Pancreas (tissue), 10 donors: ENCODE results near the gene ASS1. TPM values are rescaled to one million over a fixed set of nuclear protein-coding genes. Genes with fewer than 3 reads are reported as not detected.
A peak's percentile ranks its signal among the peaks of the same experiment; 100 is the strongest.

Source experiments
- ATAC-seq, 4 donors: fragments of 200-7000 bp; cut with Tn5 transposase; one replicate each; pipeline versions ENCODE4 v1.8.0 to v1.9.1; 2020; ENCODE audit warnings: mild to moderate bottlenecking in 4 of 4, moderate library complexity in 4 of 4
- DNase-seq, 6 donors: peaks; one replicate each; pipeline ENCODE4 v3.0.0-alpha.2; 2020
- FAIRE-seq: peaks from 2 replicates; lab custom pipeline; 2012; peaks lifted over from hg19 to GRCh38; lab: Jason Lieb, UNC
- H3K27ac ChIP-seq, 4 donors: fragments of 200-600 bp; sonication (generic); 1 replicate in 3 of 4; 2 replicates in 1 of 4; pipeline versions ENCODE4 v1.5.0 to v1.8.0; 2020
- H3K27me3 ChIP-seq, 4 donors: fragments of 200-600 bp; one replicate each; pipeline ENCODE4 v1.8.0; 2021
- H3K36me3 ChIP-seq, 3 donors: fragments of 200-600 bp; sonication (generic) in 1 of 3; one replicate each; pipeline versions ENCODE4 v1.5.0 to v1.8.0; 2020 to 2021
- H3K4me1 ChIP-seq, 3 donors: fragments of 200-600 bp; one replicate each; pipeline ENCODE4 v1.8.0; 2021
- H3K4me3 ChIP-seq, 4 donors: fragments of 200-600 bp; sonication (generic) in 2 of 4; one replicate each; pipeline versions ENCODE4 v1.5.0 to v1.8.0; 2020 to 2021
- H3K9me3 ChIP-seq, 4 donors: fragments of 200-600 bp; one replicate each; pipeline ENCODE4 v1.8.0; 2021
- CTCF ChIP-seq, 4 donors: fragments of 200-600 bp; sonication (generic) in 3 of 4; IDR thresholded peaks; one replicate each; pipeline versions ENCODE4 v1.5.0 to v1.8.0; 2021; ENCODE audit warnings: antibody characterized with exemption in 4 of 4
- WGBS, 2 donors: extraction: QIAGEN DNeasy Blood & Tissue Kit; methylation state at CpG; one replicate each; pipeline ENCODE4 v1.1.7; 2013; 5-methylcytosine and 5-hydroxymethylcytosine counted together
- intact Hi-C, 3 donors: fragments of 100-400 bp; cut with DNase I; formaldehyde crosslinking; loops; one replicate each; pipeline versions ENCODE4 v1.11.1 to v1.14.2; 2022
- polyA plus RNA-seq, 2 donors: library from polyadenylated mRNA; stranded (reverse); fragments of 200-250 nt; gene quantifications; one replicate each; pipeline ENCODE4 v1.2.3, GENCODE V29; 2013
- total RNA-seq, 6 donors: library from RNA; stranded (reverse); fragmentation: NEBNext Ultra II Directional in 4 of 6; extraction: Animal tissue kit (Norgen Biotek cat#: 25700) in 4 of 6; gene quantifications; one replicate each; pipeline versions ENCODE4 v1.2.1 to v1.2.4, GENCODE V29; 2021 to 2023
- donor health status: healthy with polysubstance abuse.
- donor health status: DM: no; HTN: no; CAD: no; lungs with moderate emphysema.
- donor health status: DM: no; HTN: no; CAD: no.
- donor health status: control.
- donor health status: control.
- donor health status: Bipolar disorder and iron deficiency.
- donor health status: DM: yes; HTN: yes; CAD: no.
- donor health status: DM: no; HTN: no; CAD: no.
- donor health status: DM: no; HTN: no; CAD: no.
- donor health status: DM: yes; HTN: yes; CAD: no.

The ASS1 gene
- total and polyA plus RNA-seq, 8 donors = 19.3 to 71.4 (median 27.1) TPM

GRCh38 chr9:130442746-130443455, 1.9 kb upstream of the ASS1 start:
- Histone ChIP-seq H3K36me3 (no peaks in the 10 kb centered on the region), H3K27ac (no peak overlapping the region), H3K9me3 (no peaks in the 10 kb centered on the region), H3K4me3 (no peak overlapping the region), H3K27me3 (no peaks in the 10 kb centered on the region), H3K4me1 (peaks cover 0 to 11% (median 5%) of the 10 kb centered on the region in 3 donors)
- FAIRE-seq = no peak
- no peak for ATAC-seq
- intact Hi-C loops = no loop called here
- WGBS, 2 donors = 84 to 93% methylated on average over 9 of the region's 9 CpGs
- no peak for TF ChIP-seq CTCF (IDR thresholded peaks at IDR 0.05)
- peak in 2 of 6 donors; percentile 19 to 38 for DNase-seq

- Histone ChIP-seq H3K27me3 (no peaks in the 10 kb centered on the region), H3K9me3 (no peaks in the 10 kb centered on the region), H3K4me1 (peaks cover 0 to 11% (median 5%) of the 10 kb centered on the region in 3 donors), H3K27ac (no peak overlapping the region), H3K36me3 (no peaks in the 10 kb centered on the region), H3K4me3 (no peak overlapping the region)
- ATAC-seq (no peak), FAIRE-seq (no peak), DNase-seq (peak in 2 of 6 donors; percentile 8 to 53)
- WGBS, 2 donors = 80 to 83% methylated on average over 6 of the region's 6 CpGs
- TF ChIP-seq CTCF (IDR thresholded peaks at IDR 0.05) = no peak
- intact Hi-C loops = no loop called here
Observed at GRCh38 chr9:130443456-130443801, 1.3 kb upstream of the ASS1 start.

GRCh38 chr9:130443840-130444492, 795 bp upstream of the ASS1 start:
- H3K4me1 ChIP-seq = peaks cover 0 to 11% (median 5%) of the 10 kb centered on the region in 3 donors
- H3K36me3 ChIP-seq = no peaks in the 10 kb centered on the region
- DNase-seq (peak in 3 of 6 donors; percentile 48 to 61 (median 54)), FAIRE-seq (no peak), ATAC-seq (peak in 1 of 4 donors; percentile 10)
- H3K4me3 ChIP-seq = peak overlapping the region in 2 of 4 donors; percentile 60 to 65
- peak overlapping the region in 1 of 4 donors; percentile 66 for H3K27ac ChIP-seq
- H3K27me3 ChIP-seq = no peaks in the 10 kb centered on the region
- no peaks in the 10 kb centered on the region for H3K9me3 ChIP-seq
- WGBS, 2 donors = 46 to 54% methylated on average over 14 of the region's 14 CpGs
- TF ChIP-seq CTCF (IDR thresholded peaks at IDR 0.05) = no peak
- intact Hi-C loops = no loop called here

GRCh38 chr9:130445268-130445983, 665 bp downstream of the ASS1 start:
- ATAC-seq (peak; percentile 48 to 75 (median 58)), FAIRE-seq (no peak), DNase-seq (peak in 5 of 6 donors; percentile 49 to 81 (median 54))
- H3K27ac ChIP-seq = peak overlapping the region; percentile 15 to 66 (median 44)
- peaks cover 5 to 17% (median 5%) of the 10 kb centered on the region in 3 donors for H3K4me1 ChIP-seq
- no peaks in the 10 kb centered on the region for H3K9me3 ChIP-seq
- no peaks in the 10 kb centered on the region for H3K27me3 ChIP-seq
- no peaks in the 10 kb centered on the region for H3K36me3 ChIP-seq
- intact Hi-C loops = no loop called here
- no peak for TF ChIP-seq CTCF (IDR thresholded peaks at IDR 0.05)
- peak overlapping the region; percentile 44 to 69 (median 62) for H3K4me3 ChIP-seq
- WGBS, 2 donors = 9 to 11% methylated on average over 30 of the region's 30 CpGs
